Spleen (tissue), 11 donors: ENCODE data around the gene SPATA33. TPM values are rescaled to one million over a fixed set of nuclear protein-coding genes. Genes with fewer than 3 reads are reported as not detected.
"Not testable (repeated sequence)": the region's sequence is repeated elsewhere in the genome, so short reads cannot be mapped to it uniquely, and the experiment has no call there.

Source experiments
- DNase-seq: peaks from one replicate; pipeline ENCODE4 v3.0.0-alpha.2; 2020
- H3K27ac ChIP-seq, 8 donors: fragments of 200-600 bp; sonication (generic) in 7 of 8; 1 replicate in 4 of 8; 2 replicates in 4 of 8; pipeline versions ENCODE4 v1.5.0 to v1.8.0; 2016 to 2021; ENCODE audit warnings: inconsistent platforms in 4 of 8, mild to moderate bottlenecking in 4 of 8, moderate library complexity in 1 of 8
- H3K27me3 ChIP-seq, 7 donors: fragments of 200-600 bp; sonication (generic) in 6 of 7; replicated peaks in 1 of 7; 1 replicate in 4 of 7; 2 replicates in 3 of 7; pipeline versions ENCODE4 v1.5.0 to v1.8.0; 2016 to 2021; ENCODE audit warnings: inconsistent platforms in 3 of 7, mild to moderate bottlenecking in 1 of 7
- H3K36me3 ChIP-seq, 6 donors: fragments of 200-600 bp; sonication (generic) in 5 of 6; 1 replicate in 4 of 6; 2 replicates in 2 of 6; pipeline versions ENCODE4 v1.5.0 to v1.8.0; 2016 to 2021; ENCODE audit warnings: inconsistent platforms in 2 of 6
- H3K4me1 ChIP-seq, 6 donors: fragments of 200-600 bp; sonication (generic) in 5 of 6; 1 replicate in 3 of 6; 2 replicates in 3 of 6; pipeline versions ENCODE4 v1.5.0 to v1.8.0; 2016 to 2021; ENCODE audit warnings: inconsistent platforms in 3 of 6
- H3K4me3 ChIP-seq, 8 donors: fragments of 200-600 bp; sonication (generic) in 7 of 8; 1 replicate in 4 of 8; 2 replicates in 4 of 8; pipeline versions ENCODE4 v1.5.0 to v1.8.0; 2016 to 2021; ENCODE audit warnings: inconsistent platforms in 4 of 8, mild to moderate bottlenecking in 4 of 8, moderate library complexity in 2 of 8
- H3K9me3 ChIP-seq, 8 donors: fragments of 200-600 bp; sonication (generic) in 7 of 8; 1 replicate in 4 of 8; 2 replicates in 4 of 8; pipeline versions ENCODE4 v1.5.0 to v1.8.0; 2016 to 2021; ENCODE audit warnings: inconsistent platforms in 4 of 8
- CTCF ChIP-seq, 11 experiments: fragments of 200-600 bp in 7 of 11; fragments of 450-650 bp in 4 of 11; sonication (generic) in 4 of 11; IDR thresholded peaks in 8 of 11; conservative IDR thresholded peaks in 3 of 11; 1 replicate in 7 of 11; 2 replicates in 4 of 11; pipeline versions ENCODE4 v1.4.0 to v1.8.0; 2016 to 2021; ENCODE audit warnings: antibody characterized with exemption in 11 of 11, inconsistent platforms in 4 of 11, mild to moderate bottlenecking in 1 of 11
- POLR2A ChIP-seq, 3 donors: fragments of 450-650 bp; IDR thresholded peaks; one replicate each; pipeline ENCODE4 v1.5.1; 2017; ENCODE audit warnings: antibody characterized with exemption in 3 of 3, mild to moderate bottlenecking in 1 of 3
- POLR2AphosphoS5 ChIP-seq, 3 donors: sonication (generic); formaldehyde crosslinking; IDR thresholded peaks; one replicate each; pipeline ENCODE4 v1.5.1; 2017; ENCODE audit warnings: antibody characterized with exemption in 3 of 3
- WGBS, 5 donors: extraction: QIAGEN DNeasy Blood & Tissue Kit in 3 of 5; methylation state at CpG; one replicate each; pipeline versions ENCODE4 v1.1.5 to v1.1.7; 2013 to 2018; 5-methylcytosine and 5-hydroxymethylcytosine counted together
- intact Hi-C: fragments of 100-400 bp; cut with DNase I; formaldehyde crosslinking; loops from one replicate; pipeline ENCODE4 v1.15.0; 2023; ENCODE audit warnings: low total_unique reads
- polyA plus RNA-seq, 3 donors: library from polyadenylated mRNA; stranded (reverse); fragments of 200-250 nt; gene quantifications; one replicate each; pipeline ENCODE4 v1.2.1, GENCODE V29; 2013
- total RNA-seq, 7 donors: library from RNA; depleted of rRNA in 3 of 7; stranded (reverse); fragments of >200 nt in 3 of 7; fragmentation: NEBNext Ultra II Directional in 4 of 7; extraction: Animal tissue kit (Norgen Biotek cat#: 25700) in 4 of 7; gene quantifications; one replicate each; pipeline versions ENCODE4 v1.1.0 to v1.2.1, GENCODE V29; 2016 to 2021
- donor health status: healthy with polysubstance abuse.
- donor health status: DM: no; HTN: no; CAD: no; lungs with moderate emphysema.
- donor health status: DM: no; HTN: no; CAD: no.
- donor health status: Bipolar disorder and iron deficiency.
- donor health status: healthy.
- donor health status: DM: no; HTN: no; CAD: no.
- donor health status: DM: yes; HTN: yes; CAD: no.

SPATA33 gene
- total and polyA plus RNA-seq, 10 donors: 2.9 to 7.0 (median 4.8) TPM

GRCh38 chr16:89697161-89697615, 39.6 kb downstream of the SPATA33 start:
- 89 to 92% (median 91%) methylated on average over 6 to 19 of the region's 19 CpGs for WGBS, 5 donors
- DNase-seq: no peak
- H3K9me3 ChIP-seq: no peaks in the 10 kb centered on the region
- H3K36me3 ChIP-seq: peaks cover 0 to 60% (median 43%) of the 10 kb centered on the region in 6 donors
- H3K27ac ChIP-seq: no peak overlapping the region
- H3K4me1 ChIP-seq: peaks cover 13 to 61% (median 35%) of the 10 kb centered on the region in 6 donors
- intact Hi-C loops: no loop called here
- H3K4me3 ChIP-seq: no peak overlapping the region
- no peak for TF ChIP-seq CTCF (IDR thresholded peaks at IDR 0.05 in 8 of 11, conservative IDR thresholded peaks at IDR 0.05 in 3 of 11)
- TF ChIP-seq POLR2A (IDR thresholded peaks at IDR 0.05): no peak
- TF ChIP-seq POLR2AphosphoS5 (IDR thresholded peaks at IDR 0.05): peak; percentile 3 to 41 (median 10)
- H3K27me3 ChIP-seq: no peaks in the 10 kb centered on the region

- no peak for TF ChIP-seq CTCF (IDR thresholded peaks at IDR 0.05 in 8 of 11, conservative IDR thresholded peaks at IDR 0.05 in 3 of 11)
- peak in 2 of 3 donors; percentile 0 to 56 for TF ChIP-seq POLR2AphosphoS5 (IDR thresholded peaks at IDR 0.05)
- Histone ChIP-seq H3K4me1 (peaks cover 13 to 67% (median 40%) of the 10 kb centered on the region in 6 donors), H3K9me3 (no peaks in the 10 kb centered on the region), H3K36me3 (peaks cover 0 to 54% (median 37%) of the 10 kb centered on the region in 6 donors), H3K27ac (no peak overlapping the region), H3K4me3 (no peak overlapping the region), H3K27me3 (no peaks in the 10 kb centered on the region)
- intact Hi-C loops: no loop called here
- peak; percentile 83 for DNase-seq
- WGBS, 5 donors: 86 to 93% (median 90%) methylated on average over 8 to 32 of the region's 32 CpGs
Measured at GRCh38 chr16:89697616-89698331, 40.1 kb downstream of the SPATA33 start.

DNA sequence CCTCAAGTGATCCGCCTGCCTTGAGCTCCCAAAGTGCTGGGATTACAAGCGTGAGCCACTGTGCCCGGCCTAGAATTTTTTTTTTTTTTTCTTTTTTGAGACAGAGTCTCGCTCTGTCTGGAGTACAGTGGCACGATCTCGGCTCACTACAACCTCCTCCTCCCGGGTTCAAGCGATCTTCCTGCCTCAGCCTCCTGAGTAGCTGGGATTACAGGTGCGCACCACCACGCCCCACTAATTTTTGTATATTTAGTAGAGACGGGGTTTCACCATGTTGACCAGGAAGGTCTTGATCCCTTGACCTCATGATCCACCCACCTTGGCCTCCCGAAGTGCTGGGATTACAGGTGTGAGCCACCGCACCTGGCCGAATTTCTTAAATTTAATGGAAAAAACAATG, 41.1 kb downstream of the SPATA33 start:
- H3K27me3 ChIP-seq, H3K4me3 ChIP-seq, intact Hi-C loops, H3K27ac ChIP-seq, H3K9me3 ChIP-seq, DNase-seq: not testable (repeated sequence)
- Histone ChIP-seq H3K4me1 (peaks cover 13 to 70% (median 40%) of the 10 kb centered on the region in 6 donors), H3K36me3 (peaks cover 0 to 45% (median 28%) of the 10 kb centered on the region in 6 donors)
- WGBS, 5 donors: 95 to 98% (median 97%) methylated on average over 14 of the region's 14 CpGs

DNA sequence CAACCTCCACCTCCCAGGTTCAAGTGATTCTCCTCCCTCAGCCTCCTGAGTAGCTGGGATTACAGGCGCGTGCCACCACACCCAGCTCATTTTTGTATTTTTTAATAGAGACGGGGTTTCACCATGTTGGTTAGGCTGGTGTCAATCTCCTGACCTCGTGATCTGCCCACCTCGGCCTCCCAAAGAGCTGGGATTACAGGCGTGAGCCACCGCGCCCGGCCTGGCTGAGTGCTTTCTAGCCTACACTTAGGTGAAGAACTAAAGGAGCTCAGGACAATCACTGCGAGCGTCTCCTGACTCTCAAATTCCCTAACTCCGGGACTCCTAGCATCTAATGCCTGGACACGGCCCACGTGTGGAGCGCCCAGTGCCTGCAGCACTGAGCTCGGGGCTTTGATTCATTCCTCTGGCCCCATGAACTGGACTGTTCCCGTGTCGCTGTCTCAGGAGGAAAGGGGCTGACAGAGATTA, 42.0 kb downstream of the SPATA33 start:
- H3K9me3 ChIP-seq, DNase-seq, H3K27me3 ChIP-seq: not testable (repeated sequence)
- H3K4me3 ChIP-seq: peak overlapping the region in 4 of 8 donors; percentile 62 to 81 (median 72)
- H3K27ac ChIP-seq: peak overlapping the region in 6 of 8 donors; percentile 55 to 95 (median 90)
- peaks cover 13 to 64% (median 40%) of the 10 kb centered on the region in 6 donors for H3K4me1 ChIP-seq
- 62 to 71% (median 68%) methylated on average over 17 to 18 of the region's 18 CpGs for WGBS, 5 donors
- intact Hi-C loops: loop anchor here (5.0 kb wide), 1 partner anchor 93 kb away; no protein-coding TSS in a partner anchor
- peaks cover 0 to 35% (median 19%) of the 10 kb centered on the region in 6 donors for H3K36me3 ChIP-seq

GRCh38 chr16:89700100-89700648, 42.5 kb downstream of the SPATA33 start:
- intact Hi-C loops: loop anchor here (5.0 kb wide), 1 partner anchor 92 kb away; no protein-coding TSS in a partner anchor
- peak overlapping the region; percentile 53 to 82 (median 72) for H3K4me3 ChIP-seq
- H3K27me3 ChIP-seq: no peaks in the 10 kb centered on the region
- TF ChIP-seq CTCF (IDR thresholded peaks at IDR 0.05 in 8 of 11, conservative IDR thresholded peaks at IDR 0.05 in 3 of 11): peak; percentile 85 to 98 (median 91)
- peak; percentile 75 to 90 (median 83) for TF ChIP-seq POLR2AphosphoS5 (IDR thresholded peaks at IDR 0.05)
- TF ChIP-seq POLR2A (IDR thresholded peaks at IDR 0.05): peak in 1 of 3 donors; percentile 59
- peaks cover 13 to 63% (median 40%) of the 10 kb centered on the region in 6 donors for H3K4me1 ChIP-seq
- H3K9me3 ChIP-seq: no peaks in the 10 kb centered on the region
- peak; percentile 100 for DNase-seq
- peaks cover 0 to 30% (median 14%) of the 10 kb centered on the region in 6 donors for H3K36me3 ChIP-seq
- H3K27ac ChIP-seq: peak overlapping the region; percentile 61 to 95 (median 87)
- 0 to 3% (median 1%) methylated on average over 6 to 30 of the region's 30 CpGs for WGBS, 5 donors
